ENCODE results near the gene KAT7. TPM values are rescaled to one million over a fixed set of nuclear protein-coding genes. Genes with fewer than 3 reads are reported as not detected.

Gene KAT7
- total RNA-seq, 1 donor from 2014 or later, result 98.2 TPM

DNA sequence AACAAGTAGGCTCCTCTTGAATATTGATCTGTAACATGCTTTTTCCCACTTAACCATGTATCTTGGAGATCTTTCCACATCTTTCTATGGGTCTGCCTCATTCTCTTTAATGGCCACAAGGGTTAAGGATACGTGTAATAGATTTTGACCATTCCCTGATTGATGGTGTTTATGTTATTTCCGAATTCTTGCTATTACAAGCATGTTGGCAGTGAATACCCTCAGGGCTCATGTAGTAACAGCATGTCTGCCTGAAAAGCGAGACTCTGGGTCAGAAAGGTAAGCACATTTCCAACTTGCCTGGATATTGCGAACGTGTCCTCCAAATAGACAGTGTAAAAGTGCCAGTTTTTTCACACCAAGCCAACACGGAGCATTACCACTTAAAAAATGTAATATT lies 54.4 kb downstream of the KAT7 start:
- no peak for DNase-seq (ENCODE audit: low spot score)

DNA sequence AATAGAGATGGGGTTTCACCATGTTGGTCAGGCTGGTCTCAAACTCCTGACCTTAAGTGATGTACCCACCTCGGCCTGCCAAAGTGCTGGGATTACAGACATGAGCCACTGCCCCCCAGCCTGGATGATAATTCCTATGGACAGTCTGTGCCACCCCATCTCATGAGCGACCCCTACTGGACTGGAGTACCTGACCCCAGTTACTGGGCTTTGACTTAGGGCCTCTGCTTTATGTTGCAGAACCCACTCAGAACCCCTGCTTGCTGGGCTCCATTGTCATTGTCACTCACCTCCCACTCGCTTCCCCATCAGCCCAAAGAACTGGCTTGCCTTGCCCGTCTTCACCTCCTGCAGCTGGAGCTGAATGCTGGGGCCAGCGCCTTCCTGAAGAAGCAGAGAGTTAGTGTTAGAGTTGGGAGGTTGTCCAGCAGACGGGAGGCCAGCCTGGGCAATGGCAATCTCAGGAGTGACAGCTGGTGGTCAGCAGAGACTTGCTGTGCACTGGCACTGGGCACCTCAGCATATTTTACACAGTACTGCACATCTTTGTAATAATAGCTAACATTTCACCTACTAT lies 55.4 kb downstream of the KAT7 start:
- DNase-seq (ENCODE audit: low spot score), result no peak

GRCh38 chr17:49845321-49845720 lies 56.8 kb downstream of the KAT7 start:
- peak; percentile 65 for DNase-seq (ENCODE audit: low spot score)

DNA sequence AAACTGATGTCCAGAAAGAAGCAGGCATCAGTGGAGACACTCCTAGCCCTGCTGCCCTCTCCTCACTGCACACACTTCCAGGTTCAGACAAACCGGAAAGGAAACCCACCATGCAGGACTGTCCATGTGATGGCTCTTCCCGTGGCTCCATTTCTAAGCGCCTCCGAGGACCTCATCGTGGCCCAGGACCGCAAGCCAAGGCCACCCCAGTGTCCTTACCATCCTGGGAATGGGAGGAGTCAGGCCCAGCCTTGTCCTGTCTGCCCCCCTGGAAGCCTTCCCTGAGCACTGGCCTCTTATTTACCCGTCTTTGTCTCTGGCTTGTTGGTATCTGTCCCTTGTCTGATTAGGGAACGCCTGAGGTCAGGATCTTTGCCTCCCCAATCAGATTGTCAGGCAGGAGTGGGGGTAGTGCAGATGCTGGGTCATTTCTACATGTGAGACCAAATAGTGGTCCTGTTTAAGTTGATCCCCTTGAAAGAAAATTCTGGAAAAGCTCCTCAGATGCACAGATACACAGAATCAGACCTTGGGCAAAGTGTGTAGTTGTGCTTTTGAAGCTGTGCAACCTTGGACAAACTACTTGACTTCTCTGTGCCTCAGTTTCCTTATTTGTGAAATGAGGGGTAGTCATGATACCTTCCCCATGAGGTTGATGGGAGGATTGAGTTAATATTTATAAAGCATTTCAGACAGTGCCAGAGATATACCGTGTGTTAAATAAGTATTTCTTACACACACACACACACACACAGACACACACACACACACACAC lies 58.6 kb downstream of the KAT7 start:
- DNase-seq (ENCODE audit: low spot score), result no peak

GRCh38 chr17:49848019-49848473 lies 59.6 kb downstream of the KAT7 start, which contains the start of gene TAC4:
TAC4 (minus strand) TSS chr17:49848069; CDS start chr17:49848017, 52 bp downstream.
- DNase-seq (ENCODE audit: low spot score), result no peak

- DNase-seq (ENCODE audit: low spot score), result no peak
Measured at GRCh38 chr17:49848739-49849138, 60.3 kb downstream of the KAT7 start.

DNA sequence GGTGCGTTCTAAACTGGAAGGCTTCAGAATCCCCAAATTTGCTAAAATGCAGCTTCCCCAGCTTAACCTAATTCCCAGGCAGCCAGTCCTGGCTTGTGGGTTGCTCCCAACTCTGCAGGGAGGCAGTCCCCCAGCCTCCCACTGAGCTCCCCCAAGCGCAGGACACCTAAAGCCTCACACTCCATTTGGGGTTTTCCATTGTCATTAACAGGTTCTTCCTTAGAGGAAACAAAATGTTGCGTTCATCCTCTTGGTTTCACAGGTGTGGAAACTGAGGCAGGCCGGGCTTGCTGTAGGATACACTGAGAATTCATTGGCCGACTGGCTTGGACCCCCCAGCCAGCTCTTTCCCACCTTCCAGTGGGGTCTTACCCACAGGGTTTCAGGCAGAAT lies 61.7 kb downstream of the KAT7 start:
- no peak for DNase-seq (ENCODE audit: low spot score)

GRCh38 chr17:49850772-49851386 lies 62.4 kb downstream of the KAT7 start:
- no peak for DNase-seq (ENCODE audit: low spot score)

GRCh38 chr17:49851387-49852291 lies 63.2 kb downstream of the KAT7 start:
- DNase-seq (ENCODE audit: low spot score), result peak; percentile 74

DNA sequence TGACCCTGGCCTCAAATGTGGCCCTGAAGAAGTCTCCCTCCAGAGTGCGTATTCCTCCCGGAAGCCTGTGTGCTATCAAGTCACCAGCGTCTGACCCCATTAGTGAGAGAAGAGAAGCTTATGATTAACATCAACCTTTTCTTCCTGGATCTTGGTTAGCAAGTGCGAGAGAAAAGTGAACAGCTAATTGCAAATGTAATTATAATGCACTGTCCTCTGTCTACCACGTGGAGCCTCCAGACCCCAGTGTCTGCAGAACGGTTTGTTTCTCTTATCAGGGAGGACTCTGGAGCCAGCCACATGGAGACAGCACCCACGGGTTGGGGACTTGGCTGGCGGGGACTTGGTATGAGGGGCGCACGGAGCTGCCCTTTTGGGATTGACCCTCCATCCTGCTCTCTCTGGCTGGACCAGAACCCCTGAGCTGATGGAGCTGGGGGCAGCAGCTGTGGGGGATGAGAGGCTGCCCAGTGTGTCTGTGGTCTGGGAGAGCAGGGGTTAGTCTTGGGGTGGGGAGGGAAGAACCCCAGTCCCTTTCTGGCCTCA lies 65.1 kb downstream of the KAT7 start:
- no peak for DNase-seq (ENCODE audit: low spot score)

- no peak for DNase-seq (ENCODE audit: low spot score)
Measured at GRCh38 chr17:49854126-49854525, 65.6 kb downstream of the KAT7 start.

DNA sequence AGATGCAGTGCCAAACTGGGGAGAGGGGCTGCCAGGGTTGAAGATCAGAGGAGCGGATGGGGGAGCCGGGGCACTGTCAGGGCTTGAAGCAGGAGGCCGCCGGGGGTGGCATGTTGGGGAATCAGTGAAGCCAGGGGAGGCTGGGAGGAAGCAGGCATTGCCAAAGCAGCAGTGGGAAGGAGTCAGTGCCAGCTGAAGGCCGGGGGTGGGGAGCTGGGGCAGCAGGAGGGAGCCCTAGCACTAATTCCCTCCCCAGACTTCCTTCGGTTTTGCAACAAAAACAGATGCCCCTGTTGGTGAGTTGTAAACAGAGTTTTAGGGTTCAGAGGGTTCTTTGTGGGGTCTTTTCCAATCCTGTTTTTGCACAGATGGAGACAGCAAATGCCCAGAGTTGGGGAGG lies 70.3 kb downstream of the KAT7 start:
- DNase-seq (ENCODE audit: low spot score), result no peak

GRCh38 chr17:49859991-49860953 lies 71.8 kb downstream of the KAT7 start:
- no peak for DNase-seq (ENCODE audit: low spot score)

DNA sequence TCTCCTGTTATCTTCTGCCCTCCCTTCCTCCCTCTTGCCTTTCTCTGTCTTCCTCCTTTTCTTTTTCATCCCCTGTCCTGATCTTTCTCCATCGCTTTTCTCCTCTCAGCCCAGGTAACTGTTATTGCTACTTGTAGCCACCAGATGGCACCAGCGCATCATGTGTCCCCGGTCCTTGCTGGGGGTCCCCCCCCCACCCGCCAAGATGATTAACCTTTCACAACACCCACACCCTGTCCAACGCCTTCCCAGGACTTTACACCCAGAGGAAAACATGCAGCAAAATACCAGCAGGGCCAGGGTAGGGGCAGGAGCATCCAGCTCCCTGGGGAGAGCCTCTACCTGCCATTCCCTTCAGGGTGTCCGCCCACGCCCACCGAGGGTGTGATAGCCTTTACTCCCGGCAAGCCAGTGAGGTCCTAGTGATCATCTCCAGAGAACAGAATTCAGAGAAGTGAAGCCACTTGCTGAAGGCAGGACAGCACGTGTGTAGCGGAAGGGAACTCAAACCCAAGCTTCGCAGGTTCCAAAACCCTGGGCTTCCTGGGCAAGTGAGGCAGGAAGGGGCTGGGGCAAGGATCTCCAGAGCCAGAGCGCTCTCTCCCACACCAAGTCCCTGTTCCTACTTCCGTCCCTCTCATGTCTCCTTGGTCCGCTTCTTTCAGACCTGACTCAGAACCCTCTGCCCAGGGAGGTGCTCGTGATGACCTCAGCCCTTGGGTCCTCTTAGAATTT lies 72.8 kb downstream of the KAT7 start:
- DNase-seq (ENCODE audit: low spot score), result no peak

DNA sequence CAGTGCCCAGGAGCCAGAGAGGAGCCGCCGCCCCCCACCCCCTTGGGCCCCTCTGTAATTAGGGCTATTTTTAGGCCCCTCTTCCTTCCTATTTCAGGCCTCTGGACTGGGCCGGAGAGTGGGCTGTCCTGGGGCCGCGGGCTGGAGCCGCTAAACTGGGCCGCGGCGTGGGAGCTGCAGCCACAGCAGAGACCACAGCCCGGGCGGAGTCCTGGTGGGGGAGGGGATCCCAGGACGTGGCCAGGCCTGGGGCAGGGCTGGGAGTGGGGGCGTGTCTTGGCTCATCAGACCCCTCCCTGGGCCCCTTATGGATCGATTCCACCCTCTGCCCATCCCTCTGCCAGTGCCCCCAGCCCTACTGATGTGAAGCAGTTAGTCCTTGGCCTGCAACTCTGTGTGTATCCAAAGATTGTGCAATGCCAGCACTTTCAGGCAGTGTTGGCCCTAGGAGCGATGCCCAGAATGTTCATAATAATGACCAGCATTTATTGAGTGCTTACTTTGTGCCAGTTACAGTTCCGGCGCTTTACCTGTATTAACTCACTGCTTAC lies 74.4 kb downstream of the KAT7 start:
- no peak for DNase-seq (ENCODE audit: low spot score)

DNA sequence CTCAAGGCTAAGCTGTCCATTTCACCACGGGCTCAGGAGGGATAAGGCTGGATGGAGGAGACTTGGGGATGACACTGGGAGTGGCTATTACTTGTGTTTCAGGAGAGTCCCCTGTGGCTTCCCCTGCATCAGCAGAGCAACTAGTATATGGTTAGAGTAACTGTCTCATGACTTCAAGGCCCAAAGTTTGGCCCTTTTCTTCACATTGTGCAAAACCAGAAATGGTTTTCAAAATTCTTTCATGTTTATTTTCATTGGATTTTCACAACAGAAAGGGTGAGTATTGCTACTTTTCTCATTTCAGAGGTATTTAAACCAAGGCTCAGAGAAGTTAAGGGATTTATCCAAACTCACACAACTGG lies 77.5 kb downstream of the KAT7 start:
- no peak for DNase-seq (ENCODE audit: low spot score)

GRCh38 chr17:49866882-49867413 lies 78.5 kb downstream of the KAT7 start:
- DNase-seq (ENCODE audit: low spot score), result no peak

- no peak for DNase-seq (ENCODE audit: low spot score)
Measured at GRCh38 chr17:49869038-49869374, 80.5 kb downstream of the KAT7 start.

DNA sequence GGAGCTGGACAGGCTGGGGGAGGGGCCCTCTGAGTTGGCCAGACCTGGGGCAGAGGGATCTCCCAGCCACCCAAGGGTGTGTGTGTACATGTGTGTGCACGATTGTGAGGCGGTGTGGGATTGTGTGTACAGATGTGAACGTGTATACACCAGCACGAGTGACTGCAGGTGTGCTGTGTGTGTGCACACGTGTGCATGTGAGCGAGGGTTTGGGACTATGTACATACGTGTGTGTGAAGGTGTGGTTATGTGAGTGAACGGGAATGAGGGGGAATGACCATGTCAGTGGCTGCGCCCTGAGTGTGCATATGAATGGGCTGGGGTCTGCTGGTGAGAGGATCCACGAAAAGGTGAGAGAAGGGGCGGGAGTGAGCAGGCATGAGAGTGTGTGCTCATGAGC lies 81.8 kb downstream of the KAT7 start:
- DNase-seq (ENCODE audit: low spot score), result no peak

Measured in ureter (tissue), 1 donor.